Peyer's patch (tissue), 4 donors: ENCODE results near the gene MAP3K6. TPM values are rescaled to one million over a fixed set of nuclear protein-coding genes. Genes with fewer than 3 reads are reported as not detected.

ENCODE experiments used
- DNase-seq, 3 donors: peaks; one replicate each; pipeline ENCODE4 v3.0.0-alpha.2; 2017 to 2019
- H3K27ac ChIP-seq, 4 donors: fragments of 200-600 bp; sonication (generic); one replicate each; pipeline ENCODE4 v1.5.1; 2016 to 2019
- H3K27me3 ChIP-seq, 2 donors: fragments of 200-600 bp; sonication (generic); one replicate each; pipeline ENCODE4 v1.5.1; 2019
- H3K36me3 ChIP-seq, 3 donors: fragments of 200-600 bp; sonication (generic); one replicate each; pipeline ENCODE4 v1.5.1; 2016 to 2019
- H3K4me1 ChIP-seq, 4 donors: fragments of 200-600 bp; sonication (generic); one replicate each; pipeline ENCODE4 v1.5.1; 2016 to 2019
- H3K4me3 ChIP-seq, 4 donors: fragments of 200-600 bp; sonication (generic); 1 replicate in 3 of 4; 2 replicates in 1 of 4; pipeline ENCODE4 v1.5.1; 2016 to 2019; ENCODE audit warnings: mild to moderate bottlenecking in 1 of 4
- H3K9me3 ChIP-seq, 4 donors: fragments of 200-600 bp; sonication (generic); one replicate each; pipeline ENCODE4 v1.5.1; 2016 to 2019; ENCODE audit warnings: mild to moderate bottlenecking in 1 of 4
- CTCF ChIP-seq, 6 experiments: fragments of 450-650 bp in 4 of 6; fragments of 200-600 bp in 2 of 6; sonication (generic) in 1 of 6; IDR thresholded peaks; one replicate each; pipeline ENCODE4 v1.5.1; 2017 to 2019; ENCODE audit warnings: antibody characterized with exemption in 6 of 6, mild to moderate bottlenecking in 3 of 6, moderate library complexity in 1 of 6
- POLR2A ChIP-seq, 2 donors: fragments of 450-650 bp; IDR thresholded peaks; one replicate each; pipeline ENCODE4 v1.5.1; 2017; ENCODE audit warnings: antibody characterized with exemption in 2 of 2, mild to moderate bottlenecking in 2 of 2, moderate library complexity in 2 of 2
- total RNA-seq, 4 donors: library from RNA; depleted of rRNA; stranded (reverse); fragments of >200 nt; gene quantifications; one replicate each; pipeline ENCODE4 v1.1.0, GENCODE V29; 2016

MAP3K6 gene
- total RNA-seq, 4 donors from 2014 or later, result 6.3 to 124 (median 34.1) TPM

- peak overlapping the region; percentile 30 to 70 (median 47) for H3K4me3 ChIP-seq
- no peaks in the 10 kb centered on the region for H3K36me3 ChIP-seq
- no peaks in the 10 kb centered on the region for H3K9me3 ChIP-seq
- TF ChIP-seq POLR2A (IDR thresholded peaks at IDR 0.05), result no peak
- no peak for TF ChIP-seq CTCF (IDR thresholded peaks at IDR 0.05)
- peak overlapping the region in 2 of 4 donors; percentile 1 to 39 for H3K27ac ChIP-seq
- H3K4me1 ChIP-seq, result peaks cover 0 to 34% (median 4%) of the 10 kb centered on the region in 4 donors
- peak; percentile 35 to 83 (median 73) for DNase-seq
- H3K27me3 ChIP-seq, result no peaks in the 10 kb centered on the region
Observed at GRCh38 chr1:27348861-27349783, 17.6 kb downstream of the MAP3K6 start.

DNA sequence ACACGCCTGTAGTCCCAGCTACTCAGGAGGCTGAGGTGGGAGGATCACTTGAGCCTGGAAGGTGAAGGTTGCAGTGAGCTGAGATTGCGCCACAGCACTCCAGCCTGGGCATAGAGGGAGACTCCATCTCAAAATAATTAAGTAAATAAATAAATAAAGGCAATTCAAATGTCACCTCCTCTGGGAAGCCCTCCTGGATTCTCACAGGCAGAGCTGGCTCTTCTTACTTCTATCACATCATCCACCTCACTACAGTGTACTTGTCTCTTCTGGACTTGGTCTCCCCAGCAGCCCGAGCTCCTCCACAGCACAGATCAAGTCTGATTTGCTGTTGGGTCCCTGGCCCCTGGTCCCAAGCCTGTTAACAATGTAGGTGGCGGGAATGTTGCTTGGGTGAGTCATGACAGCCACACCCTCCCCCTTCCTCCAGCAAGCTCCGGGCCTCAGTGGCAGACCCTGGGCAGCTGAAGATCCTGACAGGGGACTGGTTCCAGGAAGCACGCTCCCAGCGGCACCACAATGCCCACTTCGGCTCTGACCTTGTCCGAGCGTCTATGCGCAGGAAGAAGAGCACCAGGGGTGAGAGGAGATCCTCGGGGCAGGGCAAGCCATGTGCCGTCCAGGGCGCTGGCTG, 19.7 kb downstream of the MAP3K6 start:
- Histone ChIP-seq H3K4me1 (peaks cover 0 to 37% (median 6%) of the 10 kb centered on the region in 4 donors), H3K27me3 (no peaks in the 10 kb centered on the region), H3K4me3 (no peak overlapping the region), H3K27ac (no peak overlapping the region), H3K9me3 (no peaks in the 10 kb centered on the region), H3K36me3 (no peaks in the 10 kb centered on the region)
- no peak for DNase-seq
- TF ChIP-seq CTCF (IDR thresholded peaks at IDR 0.05) (no peak), POLR2A (IDR thresholded peaks at IDR 0.05) (no peak)

GRCh38 chr1:27346357-27346756, 20.4 kb downstream of the MAP3K6 start:
- Histone ChIP-seq H3K36me3 (no peaks in the 10 kb centered on the region), H3K27me3 (no peaks in the 10 kb centered on the region), H3K4me3 (no peak overlapping the region), H3K27ac (no peak overlapping the region), H3K9me3 (no peaks in the 10 kb centered on the region), H3K4me1 (peaks cover 0 to 39% (median 7%) of the 10 kb centered on the region in 4 donors)
- no peak for DNase-seq
- TF ChIP-seq POLR2A (IDR thresholded peaks at IDR 0.05) (no peak), CTCF (IDR thresholded peaks at IDR 0.05) (no peak)

- no peak overlapping the region for H3K27ac ChIP-seq
- no peak for DNase-seq
- H3K4me3 ChIP-seq, result no peak overlapping the region
- H3K27me3 ChIP-seq, result no peaks in the 10 kb centered on the region
- H3K4me1 ChIP-seq, result peaks cover 4 to 33% (median 13%) of the 10 kb centered on the region in 4 donors
- TF ChIP-seq POLR2A (IDR thresholded peaks at IDR 0.05), result no peak
- TF ChIP-seq CTCF (IDR thresholded peaks at IDR 0.05), result no peak
- no peaks in the 10 kb centered on the region for H3K9me3 ChIP-seq
- no peaks in the 10 kb centered on the region for H3K36me3 ChIP-seq
Observed at GRCh38 chr1:27345272-27345671, 21.5 kb downstream of the MAP3K6 start.

DNA sequence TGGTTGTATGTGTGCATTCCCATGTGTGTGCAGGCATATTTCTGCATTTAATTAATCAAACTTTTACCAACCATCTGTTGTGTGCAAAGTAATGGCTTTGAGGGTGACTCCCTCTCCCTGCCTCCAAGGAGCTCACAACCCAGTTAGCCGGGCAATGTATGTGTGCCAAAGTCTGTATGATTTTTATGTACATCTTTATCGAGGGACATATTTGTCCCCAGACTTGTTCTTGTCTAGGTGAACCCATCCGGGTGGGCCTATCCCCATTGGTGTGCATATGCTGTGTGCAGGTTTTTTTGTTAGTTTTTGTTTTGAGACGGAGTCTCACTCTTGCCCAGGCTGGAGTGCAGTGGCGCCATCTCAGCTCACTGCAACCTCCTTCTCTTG, 23.1 kb downstream of the MAP3K6 start:
- no peak for DNase-seq
- TF ChIP-seq CTCF (IDR thresholded peaks at IDR 0.05) (no peak), POLR2A (IDR thresholded peaks at IDR 0.05) (no peak)
- no peaks in the 10 kb centered on the region for H3K27me3 ChIP-seq
- H3K27ac ChIP-seq, result peak overlapping the region in 2 of 4 donors; percentile 78 to 94
- H3K4me3 ChIP-seq, result peak overlapping the region in 2 of 4 donors; percentile 42 to 63
- no peaks in the 10 kb centered on the region for H3K9me3 ChIP-seq
- H3K4me1 ChIP-seq, result peaks cover 0 to 17% (median 11%) of the 10 kb centered on the region in 4 donors
- no peaks in the 10 kb centered on the region for H3K36me3 ChIP-seq
